Pons (tissue), 1 donor: ENCODE measurements around the gene URB1.
"Not testable (repeated sequence)": the region's sequence is repeated elsewhere in the genome, so short reads cannot be mapped to it uniquely, and the experiment has no call there.

ENCODE experiments used
- DNase-seq: peaks from one replicate; pipeline ENCODE4 v3.0.0-alpha.2; 2016; ENCODE audit warnings: low spot score

Gene URB1

DNA sequence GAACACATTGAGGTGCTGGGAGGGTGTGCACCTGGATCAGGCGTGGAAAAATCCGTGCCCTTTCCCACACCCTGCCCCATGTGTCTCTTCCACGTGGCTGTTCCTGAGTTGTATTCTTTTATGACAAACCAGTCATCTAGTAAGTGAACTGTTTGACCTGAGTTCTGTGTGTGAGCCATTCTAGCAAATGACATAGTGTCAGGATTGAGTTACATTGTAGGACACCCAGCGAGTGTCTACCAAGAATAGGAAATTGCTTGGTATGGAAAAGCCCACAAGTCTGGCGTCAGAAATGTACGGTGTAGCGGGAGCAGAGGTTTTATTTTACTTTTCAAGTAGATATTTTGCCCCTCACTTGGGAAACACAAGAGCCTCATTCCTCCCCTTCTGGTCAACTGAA, 95.4 kb downstream of the URB1 start:
- DNase-seq: no peak

GRCh38 chr21:32285476-32285875, 107.3 kb downstream of the URB1 start:
- DNase-seq: no peak

DNA sequence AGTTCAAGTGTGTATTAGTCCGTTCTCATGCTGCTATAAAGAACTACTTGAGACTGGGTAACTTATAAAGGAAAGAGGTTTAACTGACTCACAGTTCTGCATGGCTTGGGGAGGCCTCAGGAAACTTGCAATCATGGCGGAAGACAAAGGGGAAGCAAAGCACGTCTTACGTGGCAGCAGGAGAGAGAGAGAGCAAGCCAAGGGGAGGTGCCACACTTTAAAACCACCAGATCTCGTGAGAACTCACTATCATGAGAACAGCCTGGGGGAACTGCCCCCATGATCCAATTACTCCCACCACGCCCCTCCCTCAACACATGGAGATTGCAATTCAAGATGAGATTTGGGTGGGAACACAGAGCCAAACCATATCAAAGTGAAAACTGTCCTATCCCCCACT, 109.8 kb downstream of the URB1 start:
- no peak for DNase-seq

DNA sequence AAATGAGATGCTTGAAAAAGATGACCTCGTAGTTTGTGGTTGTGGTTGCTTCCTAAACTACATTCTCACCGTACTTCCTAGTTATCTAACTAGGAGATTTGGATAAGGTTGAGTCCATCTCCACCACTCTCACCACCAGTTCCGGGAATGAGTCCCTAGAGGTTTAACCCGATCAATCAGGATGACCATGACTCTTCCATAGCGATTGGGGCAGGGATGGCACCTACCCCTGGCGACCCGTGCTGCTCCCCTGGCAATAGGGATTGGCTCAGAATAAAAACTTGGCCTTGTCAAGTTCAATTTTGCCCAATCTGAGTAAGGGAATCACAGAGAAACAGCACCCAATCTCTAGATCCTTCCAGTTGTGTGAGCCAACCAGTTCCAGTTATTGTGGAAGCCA, 111.3 kb downstream of the URB1 start:
- DNase-seq: no peak

- DNase-seq: no peak
Measured at GRCh38 chr21:32279377-32279680, 113.5 kb downstream of the URB1 start.

DNA sequence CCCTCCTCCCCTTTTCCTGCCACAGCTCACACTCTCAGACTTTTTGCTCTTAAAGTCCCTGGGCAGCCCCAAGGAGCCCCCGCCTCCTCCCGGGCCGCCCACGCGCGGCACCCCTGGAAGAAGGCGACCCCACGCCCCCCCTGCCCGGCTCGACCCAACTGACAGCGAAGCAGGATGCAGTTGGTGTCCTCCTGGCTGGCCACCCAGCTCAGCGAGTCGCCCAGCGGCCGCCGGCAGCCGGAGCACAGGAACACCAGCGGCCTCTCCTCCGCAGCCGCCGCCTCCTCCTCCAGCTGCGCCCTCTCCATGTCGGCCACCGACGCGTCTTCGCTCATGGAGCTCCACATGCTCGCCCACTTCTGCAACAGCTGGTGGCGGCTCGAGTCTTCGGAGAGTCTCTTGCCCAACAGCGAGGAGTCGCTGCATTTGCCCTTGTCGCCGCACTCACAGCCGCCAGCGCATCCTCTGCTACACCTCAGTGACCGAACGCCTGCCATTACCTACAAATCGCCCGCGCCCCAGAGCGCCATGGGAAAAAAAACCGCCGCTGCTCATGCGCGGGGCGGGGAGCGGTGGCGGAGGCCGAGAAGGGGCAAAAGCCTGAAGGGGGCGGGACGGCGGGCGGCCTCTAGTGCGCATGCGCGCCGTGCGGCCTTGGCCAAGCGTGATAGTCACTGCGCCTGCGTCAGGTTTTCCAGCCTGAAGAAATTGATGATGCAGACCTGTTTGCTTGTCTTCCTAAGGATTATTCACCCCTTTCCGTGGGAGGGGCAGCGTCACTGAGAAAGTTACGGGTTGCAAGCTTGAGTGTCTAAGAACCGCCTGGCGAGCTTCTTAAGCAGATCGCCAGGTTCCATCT, 114.1 kb downstream of the URB1 start, which contains the start of gene MIS18A:
Gene MIS18A, minus strand, starts transcription at position 532 of the 859 bp plus-strand sequence. Its CDS starts 35 bp downstream, at position 497.
- peak; percentile 91 for DNase-seq

GRCh38 chr21:32278103-32278502, 114.7 kb downstream of the URB1 start:
- DNase-seq: no peak

- no peak for DNase-seq
Measured at GRCh38 chr21:32276671-32277070, 116.1 kb downstream of the URB1 start.

GRCh38 chr21:32270748-32271147, 122.1 kb downstream of the URB1 start:
- DNase-seq: no peak

GRCh38 chr21:32265321-32265720, 127.5 kb downstream of the URB1 start:
- DNase-seq: not testable (repeated sequence)

GRCh38 chr21:32261929-32262328, 130.9 kb downstream of the URB1 start:
- DNase-seq: no peak
